Measurements from ENCODE around the gene CPEB1.

The CPEB1 gene

GRCh38 chr15:82642656-82643055 lies 4.5 kb downstream of the CPEB1 start:
- no peak for ATAC-seq (ENCODE audit: low read depth)
- H3K9me3 Mint-ChIP-seq = no peaks in the 10 kb centered on the region

GRCh38 chr15:82641129-82641798 lies 5.9 kb downstream of the CPEB1 start:
- H3K27ac Mint-ChIP-seq = no peak overlapping the region
- DNase-seq (ENCODE audit: low spot score in 2 of 2) = no peak
- no peaks in the 10 kb centered on the region for H3K9me3 Mint-ChIP-seq
- H3K36me3 Mint-ChIP-seq = no peaks in the 10 kb centered on the region
- no peak overlapping the region for H3K4me3 Mint-ChIP-seq
- H3K4me1 Mint-ChIP-seq = peaks cover 2% of the 10 kb centered on the region
- ATAC-seq (ENCODE audit: low read depth) = no peak
- H3K27me3 Mint-ChIP-seq = peaks cover 28% of the 10 kb centered on the region

More at GRCh38 chr15:82642656-82643055, 4.5 kb downstream of the CPEB1 start:
- no peaks in the 10 kb centered on the region for H3K36me3 Mint-ChIP-seq
- DNase-seq (ENCODE audit: low spot score in 2 of 2) = no peak
- H3K4me1 Mint-ChIP-seq = peaks cover 2% of the 10 kb centered on the region
- no peak overlapping the region for H3K4me3 Mint-ChIP-seq
- H3K27me3 Mint-ChIP-seq = peaks cover 23% of the 10 kb centered on the region
- H3K27ac Mint-ChIP-seq = no peak overlapping the region

GRCh38 chr15:82640672-82641071 lies 6.5 kb downstream of the CPEB1 start:
- no peak overlapping the region for H3K4me3 Mint-ChIP-seq
- H3K27ac Mint-ChIP-seq = no peak overlapping the region
- no peaks in the 10 kb centered on the region for H3K9me3 Mint-ChIP-seq
- H3K36me3 Mint-ChIP-seq = no peaks in the 10 kb centered on the region
- H3K4me1 Mint-ChIP-seq = no peaks in the 10 kb centered on the region
- DNase-seq (ENCODE audit: low spot score in 2 of 2) (no peak), ATAC-seq (ENCODE audit: low read depth) (no peak)
- peaks cover 30% of the 10 kb centered on the region for H3K27me3 Mint-ChIP-seq

- Mint-ChIP-seq H3K27ac (no peak overlapping the region), H3K36me3 (no peaks in the 10 kb centered on the region), H3K27me3 (peaks cover 24% of the 10 kb centered on the region), H3K9me3 (no peaks in the 10 kb centered on the region), H3K4me1 (no peaks in the 10 kb centered on the region), H3K4me3 (no peak overlapping the region)
- DNase-seq (ENCODE audit: low spot score in 2 of 2) = no peak
- ATAC-seq (ENCODE audit: low read depth) = no peak
These were observed 11.4 kb downstream of the CPEB1 start for GRCh38 chr15:82635798-82636197.

- Mint-ChIP-seq H3K4me1 (no peaks in the 10 kb centered on the region), H3K27ac (no peak overlapping the region), H3K27me3 (peaks cover 5% of the 10 kb centered on the region), H3K4me3 (no peak overlapping the region), H3K9me3 (no peaks in the 10 kb centered on the region), H3K36me3 (no peaks in the 10 kb centered on the region)
- ATAC-seq (ENCODE audit: low read depth) = no peak
- no peak for DNase-seq (ENCODE audit: low spot score in 2 of 2)
These were observed 17.1 kb downstream of the CPEB1 start for GRCh38 chr15:82630033-82630432.

GRCh38 chr15:82625136-82625535 lies 22.0 kb downstream of the CPEB1 start:
- Mint-ChIP-seq H3K4me1 (no peaks in the 10 kb centered on the region), H3K27ac (no peak overlapping the region), H3K9me3 (no peaks in the 10 kb centered on the region), H3K27me3 (peaks cover 2% of the 10 kb centered on the region), H3K36me3 (no peaks in the 10 kb centered on the region), H3K4me3 (no peak overlapping the region)
- no peak for DNase-seq (ENCODE audit: low spot score in 2 of 2)
- ATAC-seq (ENCODE audit: low read depth) = no peak

GRCh38 chr15:82624438-82624837 lies 22.7 kb downstream of the CPEB1 start:
- Mint-ChIP-seq H3K27ac (no peak overlapping the region), H3K4me3 (no peak overlapping the region), H3K27me3 (peaks cover 2% of the 10 kb centered on the region), H3K9me3 (no peaks in the 10 kb centered on the region), H3K36me3 (no peaks in the 10 kb centered on the region), H3K4me1 (no peaks in the 10 kb centered on the region)
- DNase-seq (ENCODE audit: low spot score in 2 of 2) (no peak), ATAC-seq (ENCODE audit: low read depth) (no peak)

- DNase-seq (ENCODE audit: low spot score in 2 of 2) (no peak), ATAC-seq (ENCODE audit: low read depth) (no peak)
- no peaks in the 10 kb centered on the region for H3K9me3 Mint-ChIP-seq
- H3K36me3 Mint-ChIP-seq = no peaks in the 10 kb centered on the region
- peaks cover 2% of the 10 kb centered on the region for H3K27me3 Mint-ChIP-seq
- H3K27ac Mint-ChIP-seq = no peak overlapping the region
- H3K4me1 Mint-ChIP-seq = no peaks in the 10 kb centered on the region
- H3K4me3 Mint-ChIP-seq = no peak overlapping the region
These were observed 23.2 kb downstream of the CPEB1 start for GRCh38 chr15:82624008-82624407.

GRCh38 chr15:82621970-82622369 lies 25.2 kb downstream of the CPEB1 start:
- ATAC-seq (ENCODE audit: low read depth) (no peak), DNase-seq (ENCODE audit: low spot score in 2 of 2) (no peak)
- Mint-ChIP-seq H3K27ac (no peak overlapping the region), H3K9me3 (no peaks in the 10 kb centered on the region), H3K27me3 (peaks cover 2% of the 10 kb centered on the region), H3K36me3 (no peaks in the 10 kb centered on the region), H3K4me3 (no peak overlapping the region), H3K4me1 (no peaks in the 10 kb centered on the region)

- Mint-ChIP-seq H3K27ac (no peak overlapping the region), H3K36me3 (no peaks in the 10 kb centered on the region), H3K27me3 (peaks cover 3% of the 10 kb centered on the region), H3K4me1 (no peaks in the 10 kb centered on the region), H3K4me3 (no peak overlapping the region), H3K9me3 (no peaks in the 10 kb centered on the region)
- no peak for ATAC-seq (ENCODE audit: low read depth)
- DNase-seq (ENCODE audit: low spot score in 2 of 2) = no peak
These were observed 33.4 kb downstream of the CPEB1 start for GRCh38 chr15:82613747-82614146.

- DNase-seq (ENCODE audit: low spot score in 2 of 2) (no peak), ATAC-seq (ENCODE audit: low read depth) (no peak)
- Mint-ChIP-seq H3K4me3 (no peak overlapping the region), H3K4me1 (no peaks in the 10 kb centered on the region), H3K36me3 (no peaks in the 10 kb centered on the region), H3K9me3 (no peaks in the 10 kb centered on the region), H3K27me3 (peaks cover 3% of the 10 kb centered on the region), H3K27ac (no peak overlapping the region)
These were observed 35.8 kb downstream of the CPEB1 start for GRCh38 chr15:82611348-82611747.

GRCh38 chr15:82602195-82602594 lies 45.0 kb downstream of the CPEB1 start:
- H3K4me1 Mint-ChIP-seq = no peaks in the 10 kb centered on the region
- no peak overlapping the region for H3K4me3 Mint-ChIP-seq
- ATAC-seq (ENCODE audit: low read depth) = no peak
- no peaks in the 10 kb centered on the region for H3K9me3 Mint-ChIP-seq
- no peak for DNase-seq (ENCODE audit: low spot score in 2 of 2)
- H3K27ac Mint-ChIP-seq = no peak overlapping the region
- H3K36me3 Mint-ChIP-seq = peaks cover 2% of the 10 kb centered on the region
- H3K27me3 Mint-ChIP-seq = peaks cover 14% of the 10 kb centered on the region

- DNase-seq (ENCODE audit: low spot score in 2 of 2) = no peak
- ATAC-seq (ENCODE audit: low read depth) = no peak
- Mint-ChIP-seq H3K27ac (no peak overlapping the region), H3K4me1 (no peaks in the 10 kb centered on the region), H3K4me3 (no peak overlapping the region), H3K36me3 (peaks cover 2% of the 10 kb centered on the region), H3K9me3 (no peaks in the 10 kb centered on the region), H3K27me3 (peaks cover 16% of the 10 kb centered on the region)
These were observed 47.3 kb downstream of the CPEB1 start for GRCh38 chr15:82599862-82600261.

GRCh38 chr15:82597815-82598214 lies 49.3 kb downstream of the CPEB1 start:
- Mint-ChIP-seq H3K27ac (no peak overlapping the region), H3K36me3 (peaks cover 2% of the 10 kb centered on the region), H3K9me3 (no peaks in the 10 kb centered on the region), H3K4me1 (no peaks in the 10 kb centered on the region), H3K4me3 (no peak overlapping the region), H3K27me3 (peaks cover 24% of the 10 kb centered on the region)
- no peak for ATAC-seq (ENCODE audit: low read depth)
- DNase-seq (ENCODE audit: low spot score in 2 of 2) = no peak

- DNase-seq (ENCODE audit: low spot score in 2 of 2) (no peak), ATAC-seq (ENCODE audit: low read depth) (no peak)
- Mint-ChIP-seq H3K27ac (no peak overlapping the region), H3K36me3 (peaks cover 2% of the 10 kb centered on the region), H3K4me3 (no peak overlapping the region), H3K9me3 (no peaks in the 10 kb centered on the region), H3K27me3 (peaks cover 29% of the 10 kb centered on the region), H3K4me1 (no peaks in the 10 kb centered on the region)
These were observed 51.4 kb downstream of the CPEB1 start for GRCh38 chr15:82595766-82596165.
